Stimulated activated CD8-positive, alpha-beta memory T cell treated with anti-CD3 and anti-CD28 coated beads, Interleukin-15, amount 100 ng/mL, for 48 hours (primary cell): ENCODE results near the gene DIS3L2.

Experiments
- DNase-seq, 2 donors: peaks; one replicate each; pipeline ENCODE4 v3.0.0-alpha.2; 2020; ENCODE audit warnings: low read depth in 2 of 2

The DIS3L2 gene

GRCh38 chr2:231955758-231956472 lies 5.6 kb upstream of the DIS3L2 start:
- no peak for DNase-seq

DNA sequence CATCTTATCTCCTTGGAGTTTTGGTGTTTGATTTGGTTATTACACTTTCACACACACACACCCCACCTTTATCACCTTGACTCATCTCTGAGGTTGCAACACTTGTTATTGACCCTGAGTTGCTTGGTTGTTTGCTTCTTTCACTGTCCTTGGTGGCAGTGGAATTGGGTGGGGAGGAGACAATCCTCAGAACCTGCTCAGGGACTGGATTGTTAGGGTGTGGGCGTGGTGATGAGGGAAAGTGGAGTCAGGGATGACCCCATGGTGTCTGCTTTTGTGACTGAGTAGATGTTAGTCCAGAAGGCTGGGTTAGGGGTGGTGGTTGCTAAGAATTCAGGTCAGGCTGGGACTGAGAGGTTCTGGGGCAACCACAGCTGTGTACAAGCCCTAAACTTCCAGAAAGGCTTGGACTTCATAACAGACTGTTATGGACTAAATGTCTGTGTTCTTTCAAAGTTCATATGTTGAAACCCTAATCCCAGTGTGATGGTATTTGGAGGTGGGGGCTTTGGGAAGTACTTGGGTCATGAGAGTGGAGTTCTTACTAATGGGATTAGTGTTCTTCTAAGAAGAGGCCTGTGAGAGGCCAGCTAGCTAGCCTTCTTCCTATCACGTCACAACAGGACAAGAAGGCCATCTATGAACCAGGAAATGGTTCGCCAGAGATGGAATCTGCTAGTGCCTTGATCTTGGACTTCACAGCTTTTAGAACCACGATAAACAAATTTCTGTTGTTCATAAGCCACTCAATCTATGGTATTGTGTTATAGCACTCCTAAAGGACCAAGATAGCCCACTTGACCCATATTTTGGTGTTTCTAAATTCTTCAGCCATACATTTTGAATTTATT lies 3.4 kb upstream of the DIS3L2 start:
- no peak for DNase-seq

DNA sequence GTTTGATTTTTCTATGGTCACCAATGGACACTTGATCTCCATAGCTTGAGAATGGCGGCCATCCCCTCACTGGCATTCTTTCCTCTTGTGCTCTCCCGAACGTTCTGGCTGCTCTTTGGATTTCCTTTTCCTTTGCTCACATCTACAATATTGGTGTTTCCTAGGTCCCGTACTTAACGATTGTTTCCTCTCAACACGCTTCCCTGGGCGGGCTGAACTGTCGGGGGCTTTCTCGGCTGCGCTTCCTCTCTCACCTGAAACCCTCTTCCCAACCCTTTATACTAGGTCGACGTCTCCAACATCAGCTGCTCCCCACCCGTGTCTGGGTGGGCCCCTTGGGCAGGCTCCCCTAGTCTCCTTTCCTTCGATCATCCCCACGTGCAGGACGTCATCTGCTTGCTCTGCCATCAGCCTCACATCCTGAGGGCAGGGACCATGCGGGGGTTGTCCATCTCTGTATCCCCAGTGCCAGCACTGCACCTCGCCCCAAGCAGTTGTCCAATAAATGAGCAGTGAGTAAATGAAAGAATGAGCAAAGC lies 634 bp upstream of the DIS3L2 start:
- DNase-seq = no peak

GRCh38 chr2:231965102-231965501 lies 3.6 kb downstream of the DIS3L2 start:
- DNase-seq = no peak

DNA sequence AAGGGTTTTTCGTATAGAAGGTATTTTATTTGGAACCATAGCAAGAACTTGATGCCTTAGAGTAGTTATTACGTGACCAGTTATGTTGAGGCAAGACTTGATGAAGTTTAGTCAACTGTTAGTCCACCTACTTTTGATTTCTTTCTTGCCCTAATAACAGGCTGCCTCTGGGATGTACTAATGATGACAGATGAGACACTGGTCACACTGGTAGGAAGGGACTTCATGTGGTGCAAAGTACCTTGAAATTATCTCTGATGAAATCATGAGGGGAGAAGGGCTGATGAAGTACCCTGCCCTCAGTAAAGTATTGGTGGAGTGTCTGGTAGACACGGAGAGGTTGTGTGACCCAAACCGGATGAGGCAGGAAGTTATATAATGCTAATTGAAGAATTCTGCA lies 5.4 kb downstream of the DIS3L2 start:
- no peak for DNase-seq

DNA sequence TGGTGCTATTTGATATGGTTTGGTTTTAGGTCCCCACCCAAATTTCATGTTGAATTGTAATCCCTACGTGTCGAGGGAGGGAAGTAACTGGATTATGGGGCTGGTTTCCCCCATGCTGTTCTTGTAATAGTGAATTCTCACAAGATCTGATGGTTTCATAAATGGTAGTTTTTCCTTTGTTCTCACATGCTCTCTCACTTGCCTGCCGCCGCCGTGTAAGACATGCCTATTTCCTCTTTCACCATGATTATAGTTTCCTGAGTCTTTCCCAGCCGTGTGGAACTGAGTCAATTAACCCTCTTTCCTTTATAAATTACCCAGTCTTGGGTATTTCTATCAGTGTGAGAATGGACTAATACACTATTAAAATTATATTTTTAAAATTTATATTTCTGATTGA lies 7.3 kb downstream of the DIS3L2 start:
- DNase-seq = no peak

DNA sequence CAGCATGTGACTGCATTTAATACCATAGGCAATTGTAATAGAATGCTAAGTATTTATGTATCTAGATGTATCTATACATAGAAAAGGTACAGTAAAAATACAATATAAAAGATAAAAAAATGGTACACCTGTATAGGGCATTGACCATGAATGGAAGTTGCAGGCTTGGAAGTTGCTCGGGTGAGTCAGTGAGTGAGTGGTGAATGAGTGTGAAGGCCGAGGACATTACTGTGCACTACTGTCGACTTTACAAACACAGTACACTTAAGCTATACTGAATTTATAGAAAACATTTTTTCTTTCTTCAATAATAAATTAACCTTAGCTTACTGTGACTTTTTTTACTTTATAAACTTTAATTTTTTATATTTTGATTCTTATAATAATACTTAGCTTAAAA lies 8.9 kb downstream of the DIS3L2 start:
- DNase-seq = no peak

GRCh38 chr2:231975001-231975400 lies 13.5 kb downstream of the DIS3L2 start:
- DNase-seq = no peak

GRCh38 chr2:231977430-231977829 lies 15.9 kb downstream of the DIS3L2 start:
- no peak for DNase-seq

DNA sequence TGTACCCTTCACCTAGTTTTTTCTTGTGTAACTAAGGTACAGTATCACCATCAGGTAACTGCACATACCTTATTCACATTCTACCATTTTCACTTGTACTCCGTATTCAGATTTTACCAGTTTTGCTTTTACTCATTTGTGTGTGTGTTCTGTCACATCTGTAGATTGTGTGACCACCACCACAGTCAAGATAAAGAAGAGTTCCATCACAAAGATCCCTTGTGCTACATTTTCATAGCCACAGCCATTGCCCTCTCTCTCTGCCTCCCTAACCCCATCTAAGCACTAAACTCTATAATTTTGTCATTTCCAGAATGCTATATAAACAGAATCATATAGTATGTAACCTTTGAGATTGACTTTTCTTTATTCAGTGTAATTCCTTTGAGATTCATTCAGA lies 23.5 kb downstream of the DIS3L2 start:
- no peak for DNase-seq

DNA sequence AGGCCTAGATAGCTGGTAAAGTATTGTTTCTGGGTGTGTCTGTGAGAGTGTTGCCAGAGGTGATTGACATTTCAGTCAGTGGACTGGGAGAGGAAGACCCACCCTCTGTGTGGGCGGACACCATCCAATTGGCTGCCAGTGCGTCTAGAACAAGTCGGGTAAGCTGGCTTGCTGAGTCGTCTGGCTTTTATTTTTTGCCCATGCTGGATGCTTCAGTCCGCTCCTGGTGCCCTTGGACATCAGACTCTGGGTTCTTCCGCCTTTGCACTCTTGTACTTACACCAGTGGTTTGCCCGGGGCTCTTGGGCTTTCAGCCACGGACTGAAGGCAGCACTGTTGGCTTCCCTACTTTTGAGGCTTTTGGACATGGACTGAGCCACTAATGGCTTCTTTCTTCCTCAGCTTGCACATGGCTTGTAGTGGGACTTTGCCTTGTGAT lies 24.3 kb downstream of the DIS3L2 start:
- no peak for DNase-seq

GRCh38 chr2:231987124-231987727 lies 25.7 kb downstream of the DIS3L2 start:
- DNase-seq = no peak

GRCh38 chr2:231988179-231988866 lies 26.8 kb downstream of the DIS3L2 start:
- DNase-seq = no peak

DNA sequence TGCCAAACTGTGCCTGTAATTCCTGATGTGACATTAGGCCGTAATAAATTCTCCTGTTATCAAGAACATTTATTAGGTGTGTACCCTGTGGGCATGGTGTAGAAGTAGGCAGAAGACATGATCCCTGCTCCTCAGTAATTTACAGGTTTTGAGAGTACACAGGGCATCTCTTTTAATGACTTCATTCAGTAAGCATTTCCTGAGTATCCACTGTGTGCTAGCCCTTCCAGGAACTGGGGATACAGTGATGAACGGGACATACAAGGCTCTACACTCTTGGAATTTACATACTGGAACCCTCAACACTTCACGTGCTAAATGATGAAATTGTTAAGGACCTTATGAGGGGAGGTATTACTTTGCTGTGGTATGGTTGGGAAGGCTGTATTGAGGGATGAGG lies 30.2 kb downstream of the DIS3L2 start:
- no peak for DNase-seq

- DNase-seq = no peak
These were observed 31.4 kb downstream of the DIS3L2 start for GRCh38 chr2:231992888-231993287.

- no peak for DNase-seq
These were observed 35.5 kb downstream of the DIS3L2 start for GRCh38 chr2:231996797-231997540.

DNA sequence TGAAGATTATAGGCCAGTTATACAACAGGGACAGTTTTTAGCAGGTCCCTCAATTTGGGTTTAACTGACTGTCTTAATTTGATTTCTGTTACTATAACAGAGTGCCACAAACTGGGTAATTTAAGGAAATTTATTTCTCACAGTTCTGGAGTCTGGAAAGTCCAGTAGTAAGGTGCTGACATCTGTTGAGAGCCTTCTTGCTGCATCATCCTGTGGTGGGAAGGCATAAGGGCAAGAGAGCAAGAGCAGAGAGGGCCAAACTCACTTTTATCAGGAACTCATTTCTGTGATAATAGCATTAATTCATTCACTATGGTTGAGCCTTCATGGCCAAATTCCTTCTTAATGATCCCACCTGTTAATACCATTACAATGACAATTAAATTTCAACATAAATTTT lies 36.5 kb downstream of the DIS3L2 start:
- DNase-seq = no peak

GRCh38 chr2:232000439-232000838 lies 38.9 kb downstream of the DIS3L2 start:
- no peak for DNase-seq

GRCh38 chr2:232001073-232001472 lies 39.6 kb downstream of the DIS3L2 start:
- DNase-seq = no peak

DNA sequence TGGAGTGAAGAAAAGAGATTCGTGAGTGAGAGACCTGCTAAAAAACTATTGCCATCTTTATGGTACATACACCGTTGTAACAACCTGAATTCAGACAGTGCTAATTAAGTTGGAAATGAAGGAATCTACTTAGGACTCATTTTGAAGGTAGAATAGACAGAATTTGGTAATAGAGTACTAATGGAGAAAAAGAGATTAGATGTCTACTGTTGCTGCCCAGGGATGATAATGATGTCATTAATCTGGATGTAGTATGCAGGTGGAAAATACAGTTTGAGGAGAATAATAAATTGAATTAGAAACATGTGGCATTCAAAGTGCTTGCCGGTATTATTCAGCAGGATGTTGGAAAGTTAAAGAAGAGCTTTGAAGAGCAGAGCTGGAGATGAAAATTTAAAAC lies 44.7 kb downstream of the DIS3L2 start:
- no peak for DNase-seq
